Lower leg skin (tissue), 4 donors: ENCODE results near the gene UTY. TPM values are rescaled to one million over a fixed set of nuclear protein-coding genes. Genes with fewer than 3 reads are reported as not detected.

ENCODE experiments used
- DNase-seq, 2 donors: peaks; one replicate each; pipeline ENCODE4 v3.0.0-alpha.2; 2019; ENCODE audit warnings: low spot score in 2 of 2
- H3K4me3 ChIP-seq: fragments of 200-600 bp; sonication (generic); 2 replicates; pipeline ENCODE4 v1.5.1; 2017; ENCODE audit warnings: mild to moderate bottlenecking, low read depth; ENCODE audit not compliant: poor library complexity, severe bottlenecking
- POLR2A ChIP-seq, 2 donors: fragments of 450-650 bp; IDR thresholded peaks; one replicate each; pipeline ENCODE4 v1.6.1; 2016 to 2017; ENCODE audit warnings: antibody characterized with exemption in 2 of 2, mild to moderate bottlenecking in 1 of 2, moderate library complexity in 1 of 2
- WGBS, 2 donors: methylation state at CpG; one replicate each; pipeline ENCODE4 v1.1.5; 2018; 5-methylcytosine and 5-hydroxymethylcytosine counted together
- intact Hi-C: fragments of 100-400 bp; cut with DNase I; formaldehyde crosslinking; loops from one replicate; pipeline ENCODE4 v1.15.0; 2023; ENCODE audit warnings: low total_unique reads
- total RNA-seq, 4 donors: library from RNA; depleted of rRNA; stranded (reverse); fragments of >200 nt; gene quantifications; one replicate each; pipeline ENCODE4 v1.1.0, GENCODE V29; 2016
- TF ChIP-seq, protein P1 (sequence below), 3 donors: fragments of 450-650 bp; IDR thresholded peaks; one replicate each; pipeline ENCODE4 v1.5.1; 2016; ENCODE audit warnings: antibody characterized with exemption in 3 of 3, mild to moderate bottlenecking in 3 of 3, moderate library complexity in 2 of 3

The UTY gene
- total RNA-seq: 10 to 100 TPM in 2 of 4 donors, under 1 TPM in 1, not detected in 1; 0.21 to 26.3 (median 24.4) TPM

DNA sequence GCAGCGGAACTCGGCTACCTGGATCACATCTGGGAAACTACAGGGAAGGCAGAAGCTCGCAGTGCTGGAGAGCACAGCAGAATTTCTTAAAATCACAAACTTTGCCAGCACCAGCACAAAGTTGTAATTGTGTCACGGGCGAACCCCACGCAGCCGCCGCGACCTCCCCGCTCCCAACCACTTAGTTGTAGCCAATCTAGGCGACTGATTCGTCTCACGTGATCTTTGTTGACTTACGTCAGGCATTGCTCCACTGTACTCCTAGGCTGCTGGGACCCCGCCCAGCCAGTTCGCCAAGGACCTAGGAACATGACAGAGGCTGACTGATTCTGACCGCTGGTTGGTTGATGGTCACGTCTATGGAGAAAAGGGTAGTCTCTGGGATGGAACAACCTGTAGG lies at the start of gene UTY:
Gene UTY (minus strand): TSS at position 206 of the 400 bp plus-strand sequence. CDS start 368 bp downstream, outside the sequence.
- intact Hi-C loops: no loop called here
- no peak for TF ChIP-seq POLR2A (IDR thresholded peaks at IDR 0.05)
- TF ChIP-seq, protein P1, sequence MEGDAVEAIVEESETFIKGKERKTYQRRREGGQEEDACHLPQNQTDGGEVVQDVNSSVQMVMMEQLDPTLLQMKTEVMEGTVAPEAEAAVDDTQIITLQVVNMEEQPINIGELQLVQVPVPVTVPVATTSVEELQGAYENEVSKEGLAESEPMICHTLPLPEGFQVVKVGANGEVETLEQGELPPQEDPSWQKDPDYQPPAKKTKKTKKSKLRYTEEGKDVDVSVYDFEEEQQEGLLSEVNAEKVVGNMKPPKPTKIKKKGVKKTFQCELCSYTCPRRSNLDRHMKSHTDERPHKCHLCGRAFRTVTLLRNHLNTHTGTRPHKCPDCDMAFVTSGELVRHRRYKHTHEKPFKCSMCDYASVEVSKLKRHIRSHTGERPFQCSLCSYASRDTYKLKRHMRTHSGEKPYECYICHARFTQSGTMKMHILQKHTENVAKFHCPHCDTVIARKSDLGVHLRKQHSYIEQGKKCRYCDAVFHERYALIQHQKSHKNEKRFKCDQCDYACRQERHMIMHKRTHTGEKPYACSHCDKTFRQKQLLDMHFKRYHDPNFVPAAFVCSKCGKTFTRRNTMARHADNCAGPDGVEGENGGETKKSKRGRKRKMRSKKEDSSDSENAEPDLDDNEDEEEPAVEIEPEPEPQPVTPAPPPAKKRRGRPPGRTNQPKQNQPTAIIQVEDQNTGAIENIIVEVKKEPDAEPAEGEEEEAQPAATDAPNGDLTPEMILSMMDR (IDR thresholded peaks at IDR 0.05): no peak
- DNase-seq: peak in 1 of 2 donors; percentile 89
- WGBS, 2 donors: 0% methylated on average over 11 of the region's 18 CpGs; no CpG with 5 or more reads in 1 of the 2 donors
- H3K4me3 ChIP-seq: peak within 1 kb of the TSS; percentile 56

DNA sequence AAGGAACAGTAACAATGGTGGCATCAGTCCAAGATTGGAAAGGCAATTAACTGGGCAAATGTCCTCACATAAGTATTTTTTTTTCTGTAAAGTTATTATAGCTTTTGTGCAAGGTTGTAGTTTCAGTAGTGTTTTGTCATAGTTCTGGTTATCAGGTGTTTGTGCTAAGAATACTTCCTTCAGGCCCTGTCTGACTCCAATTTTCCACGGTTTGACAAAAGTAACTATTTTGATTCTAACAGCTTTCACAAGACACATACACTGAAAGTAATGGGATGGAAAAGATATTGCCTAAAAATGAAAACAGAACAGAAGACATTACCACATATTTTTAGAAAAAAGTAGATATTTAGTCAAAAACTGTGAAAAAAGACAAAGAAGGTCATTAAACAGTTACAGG lies 40.6 kb upstream of the UTY start:
- H3K4me3 ChIP-seq: no peak overlapping the region
- TF ChIP-seq POLR2A (IDR thresholded peaks at IDR 0.05): no peak
- TF ChIP-seq, protein P1 (IDR thresholded peaks at IDR 0.05): no peak
- 67% methylated on average over 1 of the region's 1 CpG; no CpG with 5 or more reads in 1 of the 2 donors for WGBS, 2 donors
- DNase-seq: no peak
- intact Hi-C loops: no loop called here

DNA sequence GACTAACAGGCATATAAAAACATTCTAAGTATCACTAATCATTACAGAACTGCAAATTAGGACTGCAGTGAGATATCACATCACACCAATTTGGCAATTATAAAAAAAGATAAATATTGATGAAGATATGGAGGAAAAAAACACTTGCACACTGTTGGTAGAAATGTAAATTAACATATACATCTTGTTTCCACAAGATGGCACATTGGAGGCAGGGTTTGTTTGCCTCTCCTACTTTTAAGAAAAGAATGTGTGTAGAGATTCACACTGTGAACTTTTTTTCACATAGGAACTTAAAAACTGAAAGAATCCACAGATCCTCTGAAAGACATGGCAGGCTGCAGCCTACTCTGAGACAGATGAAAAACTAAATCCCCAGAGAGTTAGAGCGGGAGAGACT lies 21.4 kb upstream of the UTY start:
- intact Hi-C loops: no loop called here
- 86% methylated on average over 1 of the region's 1 CpG; no CpG with 5 or more reads in 1 of the 2 donors for WGBS, 2 donors
- no peak for DNase-seq
- TF ChIP-seq POLR2A (IDR thresholded peaks at IDR 0.05): no peak
- TF ChIP-seq, protein P1 (IDR thresholded peaks at IDR 0.05): no peak
- no peak overlapping the region for H3K4me3 ChIP-seq

DNA sequence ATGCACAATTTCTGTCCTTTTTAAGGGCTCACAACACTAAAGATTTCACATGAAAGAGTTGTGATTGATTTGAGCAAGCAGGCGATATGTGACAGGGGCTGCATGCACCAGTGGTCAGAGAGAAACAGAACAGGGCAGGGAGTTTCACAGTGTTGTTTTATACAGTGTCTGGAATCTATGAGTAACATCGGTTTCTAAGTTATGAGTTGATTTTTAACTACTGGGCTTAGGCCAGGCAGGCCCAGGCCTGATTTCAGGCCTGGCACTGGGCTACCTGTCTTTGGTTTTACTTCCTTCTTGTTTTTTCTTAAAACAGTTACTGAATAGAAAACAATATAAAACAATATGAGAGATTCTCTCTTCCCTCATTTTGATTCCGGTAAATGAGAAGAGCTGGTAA lies 13.9 kb upstream of the UTY start:
- no peak for DNase-seq
- intact Hi-C loops: no loop called here
- no peak for TF ChIP-seq POLR2A (IDR thresholded peaks at IDR 0.05)
- TF ChIP-seq, protein P1 (IDR thresholded peaks at IDR 0.05): no peak
- H3K4me3 ChIP-seq: no peak overlapping the region
- WGBS, 2 donors: 66% methylated on average over 3 of the region's 3 CpGs; no CpG with 5 or more reads in 1 of the 2 donors

DNA sequence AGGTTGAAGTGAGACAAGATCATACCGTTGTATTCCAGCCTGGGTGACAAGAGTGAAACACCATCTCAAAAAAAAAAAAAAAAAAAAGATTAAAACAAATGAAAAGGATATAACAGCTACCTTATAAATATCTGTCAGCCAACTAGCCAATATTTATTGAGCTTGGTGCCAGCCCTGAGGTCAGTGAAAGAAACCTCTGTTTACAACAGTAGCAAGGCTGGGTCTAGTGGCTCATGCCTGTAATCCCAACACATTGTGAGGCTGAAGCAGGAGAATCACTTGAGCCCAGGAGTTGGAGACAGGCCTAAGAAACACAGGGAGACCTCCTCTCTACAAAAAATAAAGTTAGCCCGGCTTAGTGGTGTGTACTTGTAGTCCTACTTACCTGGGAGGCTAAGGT lies 12.6 kb upstream of the UTY start:
- 95% methylated on average over 2 of the region's 2 CpGs; no CpG with 5 or more reads in 1 of the 2 donors for WGBS, 2 donors
- intact Hi-C loops: no loop called here
- DNase-seq: no peak
- TF ChIP-seq POLR2A (IDR thresholded peaks at IDR 0.05): no peak
- TF ChIP-seq, protein P1 (IDR thresholded peaks at IDR 0.05): no peak
- H3K4me3 ChIP-seq: no peak overlapping the region

DNA sequence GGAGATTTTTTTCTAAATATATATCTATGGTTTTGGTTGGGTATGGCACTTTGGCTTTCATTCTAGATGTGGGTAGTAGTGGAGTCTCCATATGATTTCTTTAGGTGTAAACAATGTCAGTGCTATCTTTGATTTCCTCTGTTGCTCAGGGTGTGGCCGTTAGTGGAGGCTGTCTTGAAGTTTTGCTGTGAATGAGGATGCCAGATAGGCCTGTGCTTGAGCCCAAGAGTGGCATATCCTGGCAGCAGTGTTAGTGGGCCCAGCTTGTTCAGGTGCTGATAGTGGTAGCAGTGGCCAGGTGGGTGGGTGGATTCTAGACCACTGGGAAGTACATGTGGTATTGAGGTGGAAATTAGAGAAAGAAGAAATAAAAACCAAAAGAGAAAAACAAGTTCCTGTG lies 8.9 kb upstream of the UTY start:
- DNase-seq: no peak
- TF ChIP-seq, protein P1 (IDR thresholded peaks at IDR 0.05): no peak
- no peak for TF ChIP-seq POLR2A (IDR thresholded peaks at IDR 0.05)
- intact Hi-C loops: no loop called here
- WGBS, 2 donors: 44% methylated on average over 1 of the region's 1 CpG; no CpG with 5 or more reads in 1 of the 2 donors
- H3K4me3 ChIP-seq: no peak overlapping the region
